HG03039 (cell line): Measurements from ENCODE around the gene PARD3.

ENCODE experiments used
- ATAC-seq: cut with Tn5 transposase; IDR thresholded peaks from one replicate; pipeline ENCODE4 v1.9.1; 2021; ENCODE audit warnings: mild to moderate bottlenecking, moderate library complexity; ENCODE audit not compliant: unreplicated experiment

PARD3 gene

DNA sequence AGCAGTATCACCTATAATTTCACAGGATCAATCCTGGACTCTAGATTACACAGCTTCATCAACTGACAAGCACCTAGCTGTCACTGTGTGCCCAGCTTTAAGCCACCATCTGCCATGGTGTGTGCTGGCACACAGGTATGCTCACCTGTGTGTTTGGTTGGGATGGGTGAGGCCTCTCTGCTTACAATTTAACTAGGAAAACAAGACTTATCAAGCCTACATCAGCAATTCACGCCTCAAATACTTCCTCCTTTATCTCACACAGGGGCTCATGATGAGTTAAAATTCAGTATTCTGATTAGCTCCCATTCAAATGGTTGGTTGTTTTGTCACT is 608.2 kb downstream of the PARD3 start:
- ATAC-seq = no peak

DNA sequence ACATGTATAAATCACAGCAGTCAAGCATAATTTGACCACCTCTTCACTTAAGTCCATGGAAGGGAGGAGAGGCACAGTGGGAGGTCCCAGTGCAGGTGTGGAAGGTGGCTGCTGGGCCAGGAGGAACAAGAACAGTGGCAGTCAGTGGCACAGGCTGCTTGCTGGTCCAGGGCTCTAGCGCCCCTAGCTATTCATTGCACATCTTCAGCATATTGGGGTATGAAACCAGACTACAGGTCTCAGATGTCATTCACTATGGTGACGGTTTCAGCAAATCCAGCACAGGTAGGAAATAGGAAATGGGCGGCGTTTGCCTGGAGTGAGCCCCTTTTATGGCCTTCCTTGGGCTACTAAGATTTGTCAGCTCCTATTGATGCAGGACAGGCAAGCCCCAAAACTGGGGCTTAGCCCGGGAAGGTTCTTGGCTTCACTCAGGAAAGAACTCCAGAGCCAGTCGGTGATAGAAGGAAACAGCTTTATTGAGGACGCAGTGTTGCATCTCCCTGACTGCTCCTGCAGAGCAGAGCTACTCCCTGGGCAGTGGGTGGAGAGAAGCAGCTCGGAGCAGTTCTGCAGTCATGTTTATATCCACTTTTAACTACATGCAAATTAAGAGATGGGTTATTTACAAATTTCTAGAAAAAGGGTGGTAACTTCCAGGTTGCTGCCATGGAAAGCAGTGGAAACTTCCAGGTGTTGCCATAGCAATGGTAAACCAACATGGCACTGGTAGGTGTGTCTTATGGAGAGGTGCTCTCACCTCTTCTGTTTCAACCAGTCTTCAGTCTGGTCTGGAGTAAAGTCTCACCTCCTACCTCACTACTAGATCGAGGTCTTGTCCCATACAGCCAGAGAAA is 608.8 kb downstream of the PARD3 start:
- ATAC-seq = no peak

DNA sequence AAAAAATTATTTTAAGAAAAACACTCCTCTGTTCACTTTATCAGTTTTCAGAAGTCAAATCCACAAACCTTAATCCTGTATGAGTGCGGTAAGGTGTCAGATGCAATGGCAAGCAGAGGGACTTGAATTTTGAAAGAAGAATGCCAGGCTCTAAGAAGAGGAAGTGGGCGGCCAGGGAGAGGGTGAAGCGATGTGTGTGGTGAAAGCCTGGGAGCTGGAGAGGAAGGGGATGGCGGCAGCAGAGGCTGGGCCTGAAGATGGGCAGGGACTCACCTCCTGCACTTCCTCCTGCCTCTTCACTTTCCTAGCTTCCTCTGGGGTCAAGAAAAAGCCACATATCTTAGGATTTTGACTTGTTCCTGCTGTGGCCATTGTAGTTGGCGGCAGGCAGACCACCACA is 609.6 kb downstream of the PARD3 start:
- no peak for ATAC-seq

DNA sequence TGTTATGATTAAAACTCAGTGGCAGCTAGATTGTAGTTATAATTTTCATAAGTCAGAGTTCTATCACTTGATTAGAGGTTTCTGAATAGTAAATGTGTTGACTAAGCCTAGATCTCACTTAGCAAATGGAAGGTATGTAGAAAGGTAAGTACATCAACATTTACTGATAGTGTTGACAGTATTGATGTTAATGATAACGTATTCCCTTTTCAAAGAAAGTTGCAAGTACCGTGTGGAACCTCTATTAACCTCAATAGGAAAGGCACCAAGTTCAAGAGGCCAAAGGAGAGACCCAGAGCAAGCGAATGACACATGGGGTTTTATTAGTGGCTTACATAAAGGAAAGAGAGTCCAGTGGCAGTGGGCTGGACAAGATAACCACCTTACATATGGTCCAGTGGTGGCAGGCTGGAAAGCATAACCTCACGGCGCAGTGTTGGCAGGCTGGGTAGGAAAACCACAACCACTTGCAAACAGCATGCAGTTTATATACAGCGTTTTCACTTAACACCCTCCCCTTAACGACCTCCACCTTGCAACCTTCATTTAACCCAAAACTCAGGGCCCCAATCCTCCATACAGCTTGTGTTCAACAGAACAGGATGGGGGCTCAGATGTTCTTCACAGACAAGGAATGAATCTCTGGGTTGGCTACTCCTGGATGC is 611.0 kb downstream of the PARD3 start:
- no peak for ATAC-seq

DNA sequence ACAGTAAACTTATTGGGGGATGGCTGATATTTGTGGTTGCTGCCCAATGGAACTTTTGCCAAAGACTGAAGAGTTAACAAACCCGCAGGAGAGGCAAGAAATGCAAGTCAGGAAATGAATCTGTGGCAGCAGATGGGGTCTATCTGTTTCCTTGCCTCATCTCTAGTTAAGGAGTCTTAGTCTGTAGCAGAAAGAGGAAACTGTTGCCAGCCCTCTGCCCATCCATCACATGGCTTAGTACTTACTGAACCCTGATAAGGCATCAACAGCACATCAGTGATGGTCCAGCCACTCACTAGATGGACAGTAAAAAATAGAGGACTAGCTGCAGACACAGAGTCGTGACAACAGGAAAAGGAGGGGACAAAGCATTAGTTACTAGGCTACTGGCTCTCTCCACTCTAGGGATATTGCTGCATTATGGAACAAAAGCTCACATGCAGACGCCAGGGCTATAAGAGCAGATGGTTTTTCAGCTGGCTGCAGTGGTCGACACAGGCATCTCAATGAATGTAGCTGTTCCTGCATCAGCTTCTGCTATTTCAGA is 614.7 kb downstream of the PARD3 start:
- ATAC-seq = no peak

DNA sequence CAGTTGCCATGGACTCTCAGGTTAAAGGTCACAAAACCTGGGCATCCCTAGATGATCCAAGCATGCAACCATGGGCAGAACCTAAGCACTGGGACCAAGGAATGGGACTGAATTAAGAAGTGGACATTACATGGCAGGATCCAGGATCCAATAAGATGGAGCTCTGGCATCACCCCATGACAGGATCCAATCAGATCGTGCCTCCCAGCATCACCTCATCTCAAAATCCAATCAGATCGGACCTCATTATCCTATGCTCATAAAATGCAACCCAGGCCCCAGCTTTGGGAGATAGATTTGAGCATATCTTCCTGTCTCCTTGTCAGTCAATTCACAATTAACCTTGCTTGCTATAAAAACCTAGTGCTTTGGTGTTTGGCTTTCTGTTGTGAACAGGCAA is 616.1 kb downstream of the PARD3 start:
- no peak for ATAC-seq

DNA sequence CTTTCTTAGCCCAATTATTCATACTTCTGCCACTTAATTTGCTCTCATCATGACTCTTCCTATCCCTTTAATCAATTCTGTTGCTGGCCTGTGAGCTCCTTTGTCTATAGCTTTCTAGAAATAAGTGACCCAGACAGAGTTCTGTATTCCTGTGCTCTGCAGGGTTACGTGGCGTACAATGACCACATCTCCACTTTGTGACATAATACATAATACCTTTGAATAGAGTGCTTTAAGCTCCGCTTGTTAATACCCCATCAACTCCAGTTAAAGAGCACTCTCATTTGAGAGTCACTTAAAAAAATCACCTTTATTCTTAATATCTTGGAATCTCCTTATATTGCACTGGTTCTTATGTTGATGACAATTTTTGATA is 619.0 kb downstream of the PARD3 start:
- ATAC-seq = no peak

DNA sequence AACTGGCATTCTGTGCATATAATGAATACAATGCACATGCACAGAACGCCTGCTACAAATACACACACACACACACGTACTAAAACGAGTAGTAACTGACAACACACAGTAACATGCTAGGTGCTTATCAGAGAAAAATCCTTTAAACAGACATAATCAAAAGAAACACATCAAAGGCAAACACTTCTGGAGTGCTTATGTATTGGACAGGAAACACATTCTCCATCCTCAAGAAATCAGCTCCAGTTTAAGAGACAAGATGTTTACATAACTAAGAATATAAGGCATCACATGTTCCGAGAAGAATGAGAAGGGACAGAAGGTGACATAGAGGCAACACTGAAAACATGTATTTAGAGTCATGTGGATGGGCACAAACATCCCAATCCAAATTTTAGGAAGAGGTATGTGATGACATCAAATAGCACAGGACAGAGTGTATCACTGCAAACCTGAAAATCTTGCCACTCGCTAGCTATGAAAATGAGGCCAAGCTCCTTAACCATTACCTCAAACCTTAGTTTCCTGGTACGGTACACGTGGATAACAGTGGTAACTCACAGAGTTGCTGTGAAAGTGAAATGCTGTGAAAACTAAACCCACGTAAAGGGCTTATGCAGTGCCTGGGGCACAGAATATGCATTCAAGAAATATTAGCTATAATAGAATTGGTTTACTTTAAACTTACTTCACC is 619.6 kb downstream of the PARD3 start:
- no peak for ATAC-seq

DNA sequence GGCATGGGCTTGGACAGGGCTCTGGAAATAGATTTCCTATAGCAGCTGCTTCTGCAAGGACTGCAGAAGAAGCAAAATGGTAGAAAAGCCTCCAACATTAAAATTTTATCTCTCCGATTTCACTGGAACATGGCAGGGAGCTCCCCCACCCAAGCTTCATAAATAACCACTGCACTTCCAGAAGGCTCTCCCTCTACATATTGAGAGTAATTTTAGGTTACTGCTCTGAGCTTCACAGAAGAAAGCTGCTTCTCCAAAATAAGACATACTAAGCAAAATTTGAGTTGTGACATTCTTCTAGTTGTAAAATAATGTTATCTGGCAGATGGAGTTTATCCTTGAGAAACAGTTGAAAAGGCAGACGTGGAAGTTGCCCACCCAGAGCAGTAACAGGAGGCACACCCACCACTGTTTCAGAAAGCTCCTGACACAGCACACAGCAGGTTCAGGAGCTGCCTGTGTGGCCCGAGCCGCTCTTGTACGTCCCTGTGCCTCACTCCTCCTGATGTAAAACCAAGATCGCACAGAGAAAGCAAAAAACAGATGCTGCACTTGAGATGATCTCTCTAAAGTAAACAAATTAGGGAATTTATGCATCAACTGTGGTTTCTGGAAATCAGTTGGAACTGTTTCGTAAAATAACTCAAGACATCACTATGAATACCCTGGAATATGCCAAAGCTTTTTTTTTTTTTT is 621.0 kb downstream of the PARD3 start:
- ATAC-seq = no peak

DNA sequence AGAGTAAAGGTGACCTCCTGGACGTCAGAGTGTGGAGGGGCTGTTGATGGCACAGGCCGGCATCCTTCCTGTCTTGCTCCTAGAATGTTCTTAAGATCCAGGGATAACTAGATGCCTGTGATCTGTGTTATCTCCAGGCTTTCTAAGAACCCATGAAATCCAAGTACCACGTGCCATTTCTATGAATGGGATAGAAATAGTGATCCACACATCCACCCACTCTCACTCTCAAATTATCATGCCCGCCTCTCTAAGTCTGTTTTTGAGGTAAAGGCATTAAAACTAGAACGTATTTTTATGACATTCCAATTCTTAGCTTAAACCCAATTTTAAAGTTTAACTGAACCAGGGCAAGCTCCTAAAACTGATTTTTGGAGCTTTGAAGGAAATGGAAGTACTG is 622.5 kb downstream of the PARD3 start:
- ATAC-seq = no peak

DNA sequence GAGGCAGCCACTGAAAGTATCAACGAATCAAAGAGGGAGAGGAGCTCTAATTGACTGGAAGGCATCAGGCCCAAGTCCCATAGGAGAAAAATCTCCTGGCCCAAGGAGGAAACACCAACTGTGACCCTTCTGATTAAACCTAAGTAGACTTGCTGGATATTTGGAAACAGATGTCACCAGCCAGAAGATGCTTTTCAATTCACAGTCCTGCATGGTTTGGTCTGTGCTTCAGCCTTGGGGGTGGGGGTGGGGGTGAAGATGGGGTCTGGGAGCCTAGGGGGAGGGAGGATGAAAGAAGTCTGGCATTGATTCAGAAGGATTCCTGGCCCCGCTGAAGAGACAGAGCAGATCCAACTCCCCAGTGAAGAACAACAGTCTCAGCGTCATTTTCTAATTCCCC is 623.7 kb downstream of the PARD3 start:
- ATAC-seq = no peak

DNA sequence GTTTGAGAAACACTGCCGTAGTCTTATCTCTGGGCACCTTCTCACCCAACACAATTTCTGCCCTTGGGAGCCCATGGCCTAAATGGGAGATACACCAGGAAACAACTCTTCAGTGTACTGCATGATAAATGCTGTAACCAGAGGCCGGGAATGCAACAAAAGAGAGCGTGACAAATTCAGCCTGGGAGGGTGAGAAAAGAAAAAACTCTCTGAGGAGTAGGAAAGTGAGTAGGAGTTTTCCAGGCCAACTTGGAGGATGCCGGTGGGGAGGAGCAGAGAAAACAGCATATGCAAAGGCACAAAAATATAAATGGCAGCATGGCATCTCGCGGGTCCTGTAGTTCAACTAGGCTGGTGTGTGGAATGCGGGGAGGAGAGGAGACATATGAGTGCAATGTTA is 624.5 kb downstream of the PARD3 start:
- no peak for ATAC-seq

DNA sequence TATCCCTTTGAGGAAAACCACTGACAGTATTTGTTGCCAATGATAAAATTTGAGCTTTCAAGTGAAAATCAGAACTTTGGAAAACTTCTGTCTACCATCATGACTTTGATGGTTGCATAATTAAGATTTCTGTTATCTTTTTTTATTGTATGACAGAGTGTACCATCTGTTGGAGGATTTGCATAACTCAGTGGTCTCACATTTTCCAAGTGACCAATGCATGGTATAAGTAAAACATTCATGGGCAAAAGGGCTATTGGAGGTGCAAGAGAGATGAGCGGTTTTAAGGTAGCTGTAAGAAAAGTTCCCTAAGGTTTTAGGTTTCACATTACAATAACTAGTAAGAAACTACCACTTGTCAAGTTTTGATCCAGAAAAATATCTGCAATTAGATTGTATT is 625.3 kb downstream of the PARD3 start:
- no peak for ATAC-seq

DNA sequence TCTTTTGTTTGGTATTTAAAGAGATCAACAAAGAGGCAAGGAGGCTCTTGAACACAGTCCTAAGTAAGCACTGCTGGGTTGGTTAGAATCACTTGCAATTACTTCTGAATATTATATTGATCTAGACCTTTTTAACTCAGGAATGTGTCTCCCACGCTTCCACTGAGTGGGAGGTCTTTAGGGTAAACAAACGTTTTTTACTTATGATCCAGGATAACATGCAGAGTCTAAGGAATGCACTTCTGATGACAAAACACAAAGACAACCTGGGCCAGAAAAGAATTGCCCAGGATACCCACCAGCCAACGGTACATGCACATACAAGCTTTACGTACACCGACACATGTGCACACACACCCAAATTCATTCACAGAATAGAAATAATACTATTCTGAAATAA is 626.9 kb downstream of the PARD3 start:
- no peak for ATAC-seq

DNA sequence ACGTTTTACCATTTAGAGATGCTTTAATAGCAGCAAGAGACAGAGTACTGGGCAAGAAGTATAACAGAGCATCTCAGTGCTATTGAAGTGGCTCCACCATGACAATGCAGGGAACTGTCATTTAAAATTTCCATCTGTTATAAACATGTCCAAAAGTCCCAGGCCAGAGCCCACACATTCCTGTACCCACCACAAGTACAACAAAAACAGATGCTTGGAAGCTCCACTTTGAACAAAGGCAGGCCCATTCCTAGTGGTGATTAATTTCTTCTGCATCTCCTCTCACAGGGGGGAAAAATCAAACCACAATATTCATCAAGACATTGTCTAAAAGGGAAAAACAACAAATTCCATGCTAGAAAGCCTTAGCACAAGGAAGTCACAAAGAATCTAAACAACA is 627.9 kb downstream of the PARD3 start:
- no peak for ATAC-seq

DNA sequence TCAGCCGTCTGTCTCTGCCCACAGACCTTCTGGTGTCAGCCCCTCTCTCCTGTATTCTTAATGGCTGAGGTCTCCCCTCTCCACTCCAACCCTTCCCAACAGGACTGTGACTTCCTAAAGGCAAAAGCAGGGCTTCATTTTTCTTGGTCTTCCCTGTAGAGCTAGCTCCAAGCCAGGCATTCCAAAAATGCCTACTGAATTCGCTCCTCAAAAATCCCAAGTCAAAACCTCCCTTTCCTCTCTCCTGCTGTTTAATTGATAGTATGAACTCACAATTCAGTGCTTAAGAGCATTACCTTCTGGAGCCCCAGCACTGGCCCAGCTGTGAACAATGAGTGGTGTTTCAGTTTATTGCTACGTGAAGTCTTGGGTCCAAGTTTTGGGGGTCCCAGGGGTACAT is 628.4 kb downstream of the PARD3 start:
- ATAC-seq = no peak

DNA sequence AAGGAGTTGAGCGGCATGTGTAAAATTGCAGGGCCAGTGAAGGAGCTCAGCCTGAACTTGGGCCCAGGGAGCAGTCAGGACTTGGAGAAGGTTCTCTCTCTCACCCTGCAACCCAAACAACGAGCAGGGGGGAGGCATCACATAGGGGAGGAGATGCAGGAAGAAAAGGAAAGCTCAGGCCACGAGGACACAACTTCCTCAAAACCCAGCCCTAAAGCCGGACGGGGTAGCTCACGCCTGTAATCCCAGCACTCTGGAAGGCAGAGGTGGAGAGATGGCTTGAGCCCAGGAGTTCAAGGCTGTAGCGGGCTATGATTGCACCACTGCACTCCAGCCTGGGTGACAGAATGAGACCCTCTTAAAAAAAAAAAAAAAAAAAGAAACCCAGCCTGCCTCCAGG is 629.1 kb downstream of the PARD3 start:
- ATAC-seq = no peak

DNA sequence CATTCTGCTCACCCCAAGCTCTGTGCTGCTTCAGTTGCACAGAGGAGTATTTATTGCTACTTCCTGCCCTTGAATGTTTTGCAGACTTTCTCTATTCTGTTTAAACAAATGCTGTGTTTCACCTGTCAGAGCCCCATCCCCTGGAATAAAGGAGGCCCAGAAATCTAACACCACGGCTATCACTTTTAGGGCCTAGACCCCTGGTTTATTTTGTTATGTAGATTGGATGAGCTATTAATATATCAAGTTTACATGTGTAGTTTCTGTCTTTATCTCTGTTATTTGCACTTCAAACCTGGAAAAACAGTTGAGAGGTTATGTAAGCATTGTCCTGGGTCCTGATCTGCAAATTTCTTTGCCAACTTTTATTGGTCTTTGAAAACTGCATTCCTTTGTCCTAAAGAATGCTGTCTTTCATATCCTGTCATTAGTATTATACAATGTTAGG is 630.1 kb downstream of the PARD3 start:
- no peak for ATAC-seq

DNA sequence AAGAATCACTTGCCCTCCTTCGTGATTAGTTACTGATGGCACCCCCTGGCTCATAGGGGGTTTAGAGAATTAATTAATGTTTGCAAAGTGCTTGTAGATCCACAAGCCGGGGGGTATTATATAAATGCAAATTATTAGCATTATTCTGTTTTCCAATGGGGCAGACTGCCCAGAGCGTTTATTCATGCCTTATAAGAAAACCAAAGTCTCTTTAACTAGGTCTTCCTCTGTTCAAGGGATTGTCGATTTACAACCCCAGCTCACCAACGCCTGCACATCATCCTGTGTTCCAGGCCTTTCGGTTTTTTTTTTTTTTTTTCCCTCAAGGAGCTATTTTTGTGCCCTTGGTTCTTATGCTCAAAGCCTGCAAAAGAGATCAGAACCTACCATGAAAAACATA is 630.7 kb downstream of the PARD3 start:
- no peak for ATAC-seq

DNA sequence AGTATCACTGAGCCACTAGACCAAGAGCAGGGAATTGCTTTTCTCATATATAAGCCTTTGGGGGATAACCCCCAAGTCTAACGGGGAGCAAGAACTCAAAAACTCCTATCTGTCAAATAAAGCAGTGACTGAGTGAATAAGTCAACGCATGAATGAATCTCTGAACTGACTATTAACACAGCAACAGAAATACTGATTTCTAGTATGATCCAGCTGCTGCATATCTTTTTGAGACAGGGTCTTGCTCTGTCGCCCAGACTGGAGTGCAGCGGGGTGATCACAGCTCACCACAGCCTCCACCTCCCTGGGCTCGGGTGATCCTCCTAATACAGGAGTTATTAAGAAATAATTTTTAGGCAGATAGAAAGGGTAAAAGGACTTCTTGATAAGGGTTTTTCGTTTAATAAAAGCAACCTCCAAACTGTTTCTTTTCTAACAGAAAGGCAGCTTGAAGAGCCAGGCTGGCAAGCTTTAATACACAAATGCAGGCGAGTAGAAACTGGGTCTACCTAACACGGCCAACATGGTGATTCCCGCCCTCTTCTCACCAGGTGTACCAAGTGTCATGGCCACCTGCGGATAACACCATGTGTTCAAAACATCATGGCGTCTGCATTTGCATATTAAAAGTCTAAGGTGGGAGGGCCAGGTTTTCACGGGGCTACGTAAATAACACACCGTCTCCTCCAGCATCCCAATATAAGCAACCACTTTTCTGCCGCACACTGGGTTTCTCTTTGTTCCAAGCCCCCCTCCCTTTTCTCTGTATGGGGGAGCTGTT is 631.9 kb downstream of the PARD3 start:
- ATAC-seq = no peak
